Astrocyte of the hippocampus (primary cell): ENCODE data around the gene SV2B.

Source experiments
- DNase-seq: peaks from one replicate; pipeline ENCODE4 v3.0.0; 2011; ENCODE audit warnings: low read depth, low spot score

The SV2B gene

DNA sequence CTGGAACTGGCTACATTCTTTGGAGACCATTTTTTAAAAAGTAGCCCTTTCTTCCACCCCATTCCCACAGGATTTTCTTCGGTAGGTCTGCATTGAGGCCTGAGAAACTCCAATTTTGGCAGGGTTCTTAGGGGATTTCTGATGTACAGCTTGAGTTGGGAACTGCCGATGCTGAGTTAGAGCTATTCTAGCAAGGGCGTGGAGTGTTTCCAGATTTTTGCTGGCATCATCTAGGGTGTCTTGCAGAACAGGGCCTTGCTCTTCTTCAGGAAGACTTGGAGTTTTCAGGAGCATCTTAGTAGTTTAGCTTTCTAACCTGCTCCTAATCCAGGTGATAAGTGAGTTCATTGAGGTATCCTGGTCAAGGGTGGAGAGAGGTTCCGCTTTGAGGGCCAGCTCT lies 41.0 kb downstream of the SV2B start:
- DNase-seq: no peak

DNA sequence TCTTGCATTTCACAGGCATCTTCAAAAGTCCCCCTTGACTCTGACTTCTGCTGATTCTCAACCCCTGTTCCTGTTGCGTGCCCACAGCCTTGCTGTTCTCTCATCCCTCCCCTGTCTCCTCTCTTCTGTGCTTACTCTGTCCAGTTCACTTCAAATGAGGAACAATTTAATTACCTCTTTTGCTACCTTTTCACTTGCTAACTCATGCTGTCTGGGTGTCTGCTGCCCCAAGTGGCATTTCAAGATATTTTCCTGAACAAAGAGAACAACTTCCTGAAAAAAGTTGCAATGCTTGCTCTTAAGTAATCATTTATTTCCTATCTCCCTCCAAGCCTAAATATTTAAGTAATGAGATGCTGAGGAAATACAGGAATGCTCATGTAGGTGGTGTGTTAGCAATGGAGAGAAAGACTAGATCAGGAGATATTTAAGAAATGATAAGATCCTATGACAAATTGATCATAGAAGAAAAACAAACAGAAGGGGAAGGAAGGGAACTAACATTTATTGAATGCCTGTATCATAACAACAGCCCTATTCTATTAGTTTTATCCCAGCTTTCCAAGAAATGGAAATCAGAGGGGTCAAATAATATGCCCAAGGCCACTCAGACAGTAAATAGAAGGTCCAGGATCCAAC lies 42.2 kb downstream of the SV2B start:
- DNase-seq: peak; percentile 4

DNA sequence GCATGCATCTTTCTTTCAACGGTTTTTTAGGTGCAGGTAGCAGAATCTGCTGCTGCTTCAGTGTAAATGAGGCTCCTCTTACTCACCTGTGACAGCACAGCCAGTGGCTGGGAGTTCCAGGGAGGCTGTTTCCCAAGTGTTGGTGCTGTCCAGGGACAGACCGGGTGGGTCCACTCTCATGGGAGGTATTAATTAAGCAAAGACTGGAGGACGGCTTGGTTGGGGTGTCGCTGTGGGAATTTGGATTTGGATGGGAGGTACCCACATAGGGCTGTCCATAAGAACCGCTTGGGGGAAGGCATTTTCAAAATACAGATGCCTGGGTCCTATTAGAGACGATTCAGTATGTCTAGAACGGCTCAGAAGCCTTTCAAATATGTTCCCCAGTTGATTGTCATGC lies 42.9 kb downstream of the SV2B start:
- no peak for DNase-seq

DNA sequence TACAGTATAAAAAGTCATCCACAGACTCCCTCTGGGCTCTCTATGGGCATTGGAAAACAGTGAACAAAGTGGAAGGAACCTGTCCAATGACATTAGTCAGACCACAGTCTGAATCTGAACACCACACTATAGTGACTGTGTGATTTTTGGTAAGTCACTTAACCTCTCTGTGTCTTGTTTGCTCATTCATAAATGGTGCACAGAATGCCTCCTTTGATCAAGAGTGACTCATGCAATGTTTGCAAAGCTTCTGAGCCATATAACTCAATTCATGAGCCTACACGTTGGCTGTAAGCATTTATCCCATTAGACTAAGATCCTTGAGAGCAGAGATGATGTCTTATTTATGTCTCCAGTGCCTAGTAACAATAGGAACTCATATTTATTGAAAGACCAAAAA lies 46.7 kb downstream of the SV2B start:
- no peak for DNase-seq

DNA sequence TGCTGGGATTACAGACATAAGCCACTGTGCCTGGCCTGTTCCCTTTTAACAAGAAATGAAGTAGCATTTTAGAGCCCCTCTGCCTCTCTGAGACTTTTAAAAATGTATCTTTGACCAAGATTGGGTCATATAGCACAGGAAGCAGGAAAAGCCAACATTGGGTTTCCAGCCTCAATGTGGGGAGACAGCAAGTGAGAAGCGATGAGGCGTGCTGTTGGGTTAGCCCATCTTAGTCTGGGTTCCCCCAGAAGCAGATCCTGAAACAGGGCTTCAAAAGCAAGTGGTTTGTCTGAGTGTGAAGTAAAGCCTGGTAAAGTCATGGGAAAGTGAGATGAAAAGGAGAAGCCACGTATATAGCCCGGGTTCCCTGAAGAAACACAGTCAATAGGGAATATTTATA lies 48.2 kb downstream of the SV2B start:
- DNase-seq: no peak

DNA sequence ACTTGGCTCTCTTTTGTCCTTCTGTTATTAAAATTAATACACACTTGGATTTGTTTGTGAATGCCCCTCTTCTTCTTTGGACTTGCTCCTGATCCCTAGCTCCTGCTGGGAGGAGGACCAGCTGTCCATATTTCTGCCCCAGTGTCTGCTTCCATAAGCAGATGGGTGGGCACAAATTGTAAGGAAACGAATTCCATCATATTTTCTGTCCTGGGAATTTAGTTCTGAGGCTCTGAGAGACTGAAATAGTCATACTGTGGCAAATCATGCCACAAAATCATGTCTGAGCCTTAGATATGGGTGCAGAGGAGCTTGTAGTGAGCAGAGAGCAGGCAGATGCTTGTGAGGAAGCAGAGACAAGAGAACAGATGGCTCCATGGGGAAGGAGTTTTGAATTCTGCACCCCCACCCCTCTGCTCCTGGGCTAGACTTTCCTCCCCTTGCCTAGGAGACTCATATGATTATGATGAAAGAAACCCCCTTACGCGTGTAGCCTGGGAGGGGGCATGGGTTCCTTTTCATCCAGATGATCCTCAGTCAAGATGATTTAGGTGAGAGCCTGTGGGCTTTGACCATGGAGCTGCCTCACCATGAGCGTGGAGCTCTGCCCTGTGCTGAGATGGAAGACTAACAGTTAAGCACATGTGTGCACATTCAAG lies 50.6 kb downstream of the SV2B start:
- no peak for DNase-seq

DNA sequence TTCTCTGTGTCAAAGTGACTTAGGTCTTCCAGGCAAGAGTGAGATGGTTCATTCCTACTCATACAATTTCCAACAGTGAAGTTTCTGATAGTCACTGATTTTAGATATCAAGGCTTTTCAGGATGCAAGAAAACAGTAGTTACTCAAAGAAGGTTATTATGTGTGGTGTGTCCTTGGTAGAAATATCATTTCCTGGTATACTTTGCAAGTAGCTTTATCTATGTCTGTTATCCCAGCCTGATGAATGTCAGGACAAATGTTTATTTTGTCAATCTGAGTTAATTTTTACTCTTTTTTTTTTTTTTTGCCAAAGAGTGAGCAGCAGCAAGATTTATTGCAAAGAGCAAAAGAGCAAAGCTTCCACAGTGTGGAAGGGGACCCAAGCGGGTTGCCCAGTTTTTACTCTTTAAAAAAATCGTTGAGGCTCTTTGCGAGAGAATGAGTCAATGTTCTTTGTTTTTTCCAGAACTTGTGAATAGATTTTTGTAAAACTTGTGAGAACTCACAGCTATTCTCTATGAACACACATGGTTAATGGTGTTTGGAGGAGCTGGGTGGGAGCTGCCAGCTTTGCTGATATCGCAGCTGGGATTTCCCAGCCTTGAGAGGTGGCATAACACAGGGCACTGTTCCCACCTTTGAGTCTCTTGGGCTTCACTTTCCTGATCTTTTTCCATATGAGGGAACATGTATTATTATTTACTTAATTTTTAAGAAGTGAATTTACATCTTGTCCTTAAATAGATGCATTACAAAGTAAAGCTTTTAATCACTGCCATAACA lies 51.9 kb downstream of the SV2B start:
- no peak for DNase-seq

DNA sequence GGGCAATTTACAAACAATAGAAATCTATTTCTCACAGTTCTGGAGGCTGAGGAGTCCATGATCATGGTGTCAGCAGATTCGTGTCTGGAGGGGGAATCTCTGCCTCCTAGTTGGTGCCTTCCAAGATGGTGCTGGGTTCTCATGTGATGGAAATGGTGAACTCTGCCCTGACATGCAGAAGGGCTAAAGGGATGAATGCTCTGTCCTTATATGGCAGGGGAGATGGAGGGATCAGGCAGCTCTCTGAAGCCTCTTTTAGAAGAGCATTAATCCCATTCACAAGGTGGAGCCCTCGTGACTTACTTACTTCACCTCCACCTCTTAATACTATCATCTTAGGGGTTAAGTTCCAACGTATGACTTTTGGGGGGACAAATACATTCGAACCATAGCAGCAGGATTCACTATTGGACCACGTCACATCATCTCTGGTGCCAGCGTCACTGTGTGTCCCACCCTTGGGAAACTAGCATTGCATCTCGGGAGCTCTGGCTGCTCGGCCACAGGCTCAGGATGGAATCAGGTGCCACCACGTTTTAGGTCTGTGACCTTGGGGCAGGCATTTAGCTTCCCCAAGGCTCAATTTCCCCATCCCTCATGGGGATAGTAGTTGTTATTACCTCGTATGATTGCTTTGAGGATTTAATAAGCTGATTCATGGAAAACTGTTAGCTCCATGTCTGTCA lies 53.0 kb downstream of the SV2B start:
- no peak for DNase-seq

DNA sequence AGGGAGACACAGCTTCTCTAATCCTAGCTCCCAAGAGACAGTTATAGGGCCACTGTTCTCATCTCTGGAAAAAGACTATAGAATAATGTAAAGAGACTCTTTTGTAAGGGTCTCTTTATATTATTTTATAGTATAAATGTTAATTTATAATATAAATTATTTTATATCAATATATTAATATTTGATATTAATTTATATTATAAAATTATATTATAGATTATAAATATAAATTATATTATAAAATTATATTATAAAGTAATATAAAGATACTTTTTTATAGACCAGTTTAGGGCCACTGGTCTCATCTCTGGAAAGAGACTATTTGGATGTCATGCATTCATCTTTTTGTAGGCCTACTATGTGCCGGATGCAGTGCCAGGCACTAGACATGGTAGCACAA lies 53.9 kb downstream of the SV2B start:
- DNase-seq: no peak

DNA sequence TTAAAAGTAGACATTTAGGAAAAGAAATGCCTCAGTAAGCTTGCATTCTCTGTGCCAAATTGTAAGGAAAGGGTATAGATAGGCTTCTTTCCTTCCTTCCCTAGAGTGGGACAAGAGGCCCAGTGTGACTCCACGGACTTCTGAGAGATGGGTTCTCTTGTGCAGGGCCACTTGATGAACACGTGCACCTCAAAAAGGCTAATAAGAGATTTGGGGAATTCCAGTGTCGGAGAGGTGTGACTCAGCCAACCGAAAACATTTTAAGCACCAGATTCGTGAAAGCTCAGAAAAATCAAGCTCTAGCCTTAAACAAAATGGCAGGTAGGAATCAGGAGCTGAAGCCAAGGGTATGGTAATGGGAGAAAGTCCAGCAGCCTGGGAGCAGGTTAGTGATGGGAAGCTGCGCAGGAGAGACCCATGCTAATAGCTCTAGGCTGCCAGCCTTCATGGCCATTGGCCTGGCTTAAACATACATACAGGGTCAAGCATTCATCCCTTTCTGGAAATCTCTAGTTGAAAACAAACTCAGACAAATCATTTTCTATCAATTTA lies 56.2 kb downstream of the SV2B start:
- DNase-seq: no peak

DNA sequence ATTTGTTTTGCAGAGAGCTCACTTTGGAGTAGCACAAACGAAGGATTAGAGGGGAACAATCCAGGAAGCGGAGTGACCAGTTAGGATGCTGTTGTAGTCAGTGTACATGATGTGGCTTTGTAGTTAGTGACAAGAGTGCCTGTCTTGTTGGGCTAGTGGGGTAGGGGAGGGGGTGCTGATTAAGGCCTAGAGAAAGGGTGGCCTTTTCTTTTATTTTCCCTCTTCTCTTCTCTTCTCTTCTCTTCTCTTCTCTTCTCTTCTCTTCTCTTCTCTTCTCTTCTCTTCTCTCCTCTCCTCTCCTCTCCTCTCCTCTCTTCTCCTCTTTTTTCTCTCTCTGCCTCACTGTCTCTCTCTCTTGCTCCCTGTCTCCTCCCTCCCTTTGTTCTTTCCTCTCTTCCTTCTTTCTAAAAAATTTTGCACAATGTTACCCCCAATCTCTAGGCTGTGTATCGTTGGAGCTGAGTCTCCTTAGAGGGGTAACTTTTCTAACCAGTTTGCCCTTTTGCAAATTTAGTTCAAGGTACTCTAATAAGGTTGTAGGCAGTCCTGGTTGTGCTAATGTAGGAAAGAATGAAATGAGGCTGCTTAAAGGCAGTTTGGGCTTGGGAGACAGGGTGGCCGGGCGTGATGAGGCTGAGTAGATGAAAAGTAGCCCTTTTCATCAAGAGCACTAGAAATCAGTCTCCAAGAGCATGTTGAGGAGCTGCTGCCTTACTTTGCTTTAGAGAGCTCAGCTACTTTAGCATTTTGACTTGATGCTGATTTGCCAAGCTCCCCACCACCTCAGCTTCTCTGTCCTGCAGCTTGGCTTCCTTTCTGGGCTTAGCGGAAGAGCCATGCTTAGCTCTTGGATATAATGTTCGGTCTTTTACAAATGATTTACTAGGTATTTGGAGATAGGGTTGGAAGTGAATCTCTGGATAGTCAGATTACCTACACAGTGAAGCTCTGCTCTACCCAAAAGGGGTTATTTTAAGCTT lies 58.6 kb downstream of the SV2B start:
- no peak for DNase-seq

DNA sequence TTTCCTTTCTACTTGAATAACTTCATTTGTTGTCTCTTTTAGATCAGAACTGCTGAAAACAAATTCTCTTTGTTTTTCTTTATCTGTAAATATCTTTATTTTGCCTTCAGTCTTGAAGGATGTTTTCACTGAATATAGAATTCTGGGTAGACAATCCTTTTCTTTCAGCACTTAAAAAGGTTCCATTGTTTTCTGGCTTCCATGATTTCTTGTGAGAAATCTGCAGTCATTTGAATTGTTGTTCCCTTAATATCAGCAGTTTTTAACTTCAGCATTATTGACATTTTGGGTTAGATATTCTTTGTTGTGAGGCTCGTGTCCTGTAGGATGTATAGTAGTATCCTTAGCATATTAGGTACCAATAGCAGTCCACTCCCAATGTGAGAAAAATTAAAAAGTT lies 65.8 kb downstream of the SV2B start:
- no peak for DNase-seq

DNA sequence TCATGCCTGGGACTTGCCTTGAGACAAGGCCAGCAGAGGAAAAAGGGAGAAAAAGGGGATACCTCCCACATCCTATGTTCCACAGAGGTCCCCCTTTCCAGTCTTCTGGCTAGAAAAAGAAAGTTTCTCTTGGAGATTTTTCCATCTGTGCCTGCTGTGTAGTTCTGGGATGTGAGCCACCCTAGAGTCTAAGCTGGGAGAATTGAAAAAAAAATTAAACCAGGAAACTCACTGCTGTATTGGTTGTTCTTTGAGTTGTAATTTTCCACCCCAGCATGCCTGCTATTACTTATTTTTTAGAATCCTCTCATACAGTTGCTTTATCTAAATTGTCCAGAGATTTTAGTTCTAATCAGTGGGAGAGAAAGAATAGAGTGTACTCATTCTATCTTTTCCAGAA lies 68.4 kb downstream of the SV2B start:
- DNase-seq: no peak

DNA sequence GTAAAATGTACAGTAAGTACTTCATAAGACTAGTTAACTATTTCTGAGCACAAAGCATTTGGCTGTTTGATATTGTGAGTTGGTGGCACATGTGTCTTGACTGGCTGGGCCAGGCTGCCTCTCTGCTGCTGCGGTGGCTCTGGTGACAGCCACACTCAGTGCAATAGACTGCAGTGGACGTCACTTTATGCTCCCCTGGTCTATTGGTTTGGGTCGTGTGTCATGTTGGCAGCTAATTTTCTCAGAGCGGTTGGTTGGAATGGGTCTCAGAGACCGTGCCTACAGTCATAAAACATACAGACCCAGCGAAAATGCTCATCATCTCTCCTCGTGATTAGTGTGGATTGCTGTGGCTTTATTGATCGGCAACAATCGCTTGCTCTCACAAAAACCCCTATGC lies 71.3 kb downstream of the SV2B start:
- no peak for DNase-seq

DNA sequence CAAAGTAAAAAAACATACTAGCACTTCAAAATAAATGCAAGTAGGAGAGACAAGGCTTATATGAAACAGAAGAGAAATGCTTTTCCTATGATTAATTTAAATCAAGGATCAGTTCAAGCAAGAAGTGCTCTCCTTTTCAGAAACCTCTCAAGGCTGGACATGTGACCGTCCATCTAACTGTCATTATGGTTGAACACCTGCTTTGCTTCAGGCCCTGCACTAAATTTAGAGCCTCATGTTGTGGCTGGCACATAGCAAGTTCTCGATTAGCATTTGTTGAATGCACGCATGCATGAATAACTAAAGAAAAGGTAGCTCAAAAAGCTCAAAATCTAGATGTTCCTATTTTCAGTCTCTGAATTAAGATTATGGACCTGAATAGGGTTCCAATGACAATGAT lies 82.0 kb downstream of the SV2B start:
- DNase-seq: no peak

DNA sequence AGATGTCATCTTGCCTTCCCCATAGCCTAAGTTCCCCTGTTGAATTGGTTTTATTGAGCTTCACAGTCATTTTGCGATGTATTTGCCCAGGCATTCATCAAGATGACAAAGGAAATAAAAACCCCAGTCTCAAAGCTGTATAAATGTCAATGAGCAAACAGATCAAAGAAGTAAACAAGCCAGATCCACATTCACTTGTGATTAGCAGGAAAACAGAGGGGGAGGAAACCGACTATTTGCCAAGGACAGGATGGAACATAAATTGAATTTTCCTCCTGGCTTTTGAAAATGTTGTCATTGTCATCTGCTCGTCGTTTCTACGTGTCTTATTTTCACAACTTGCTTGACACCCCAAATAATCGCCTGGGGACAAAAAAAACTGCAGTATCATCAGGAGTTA lies 83.5 kb downstream of the SV2B start:
- DNase-seq: no peak

DNA sequence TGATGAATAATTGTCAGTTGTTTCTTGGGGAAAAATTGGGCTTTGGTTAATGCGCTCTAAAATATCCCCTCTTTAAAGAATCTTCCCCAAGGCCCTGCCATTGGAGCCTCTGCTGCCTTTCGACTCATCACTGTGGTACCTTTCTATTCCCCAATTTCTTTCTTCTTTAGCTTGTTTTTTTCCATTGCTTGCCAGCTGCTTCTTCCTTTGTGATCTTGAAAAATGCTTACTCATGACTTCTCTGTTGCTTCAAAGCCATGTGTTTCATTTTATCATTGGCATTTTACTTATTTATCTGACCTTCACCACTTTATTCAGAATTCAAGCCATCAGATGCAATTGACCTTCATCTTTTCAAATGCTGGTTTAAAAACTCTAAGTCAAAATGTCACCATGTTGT lies 84.4 kb downstream of the SV2B start:
- DNase-seq: no peak

DNA sequence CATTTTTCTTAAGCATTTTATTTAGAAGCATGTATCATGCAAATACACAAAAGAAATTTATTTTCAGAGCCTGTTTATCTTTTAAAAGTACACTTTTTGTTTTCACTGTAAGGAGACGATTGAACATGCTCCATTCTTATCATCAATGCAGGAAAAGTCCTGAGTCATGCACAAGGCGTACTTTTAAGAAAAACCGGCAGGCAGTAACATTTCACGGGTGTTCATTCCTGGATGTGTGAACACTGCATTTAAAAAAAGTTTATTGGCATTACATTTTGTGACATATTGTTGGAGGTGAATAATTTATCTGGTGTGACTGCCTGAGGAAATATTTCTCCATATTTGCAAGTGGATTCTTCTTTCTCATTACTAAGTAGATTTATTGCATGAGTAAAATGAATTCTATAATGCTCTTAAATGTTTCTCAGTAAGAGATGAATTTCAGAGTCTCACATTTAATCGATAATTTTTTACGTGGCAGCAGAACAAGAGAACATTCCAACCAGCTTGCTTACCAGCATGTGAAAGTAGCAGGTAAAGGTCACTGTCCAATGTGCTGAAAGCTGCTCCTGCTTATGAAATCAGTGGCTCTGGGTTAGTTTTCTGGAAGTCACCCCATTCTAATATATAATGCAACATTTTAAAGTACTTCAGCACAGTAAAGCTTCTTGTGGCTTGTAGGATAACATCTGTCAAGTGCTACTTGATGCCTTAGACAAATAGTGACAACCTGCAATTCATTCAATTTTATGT lies 87.0 kb downstream of the SV2B start:
- peak; percentile 71 for DNase-seq

DNA sequence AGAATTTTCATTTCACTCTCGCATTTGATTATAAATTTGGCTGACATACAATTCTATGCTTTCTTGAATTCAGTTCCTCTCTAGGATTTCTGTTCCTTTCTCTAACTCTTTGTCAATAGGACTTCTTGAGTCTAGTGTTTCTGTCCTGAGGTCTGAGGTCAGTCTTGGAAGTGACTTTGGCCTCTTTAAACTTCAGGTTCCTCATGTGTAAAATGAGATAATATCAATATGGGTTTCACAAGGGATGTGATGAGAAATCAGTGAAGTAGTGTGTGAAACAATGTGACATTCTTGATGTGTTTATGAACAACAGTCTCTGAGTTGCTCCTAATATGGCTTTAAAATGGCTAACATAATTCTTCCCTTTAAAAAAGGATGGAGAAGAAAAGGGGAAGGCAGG lies 92.2 kb downstream of the SV2B start:
- no peak for DNase-seq

DNA sequence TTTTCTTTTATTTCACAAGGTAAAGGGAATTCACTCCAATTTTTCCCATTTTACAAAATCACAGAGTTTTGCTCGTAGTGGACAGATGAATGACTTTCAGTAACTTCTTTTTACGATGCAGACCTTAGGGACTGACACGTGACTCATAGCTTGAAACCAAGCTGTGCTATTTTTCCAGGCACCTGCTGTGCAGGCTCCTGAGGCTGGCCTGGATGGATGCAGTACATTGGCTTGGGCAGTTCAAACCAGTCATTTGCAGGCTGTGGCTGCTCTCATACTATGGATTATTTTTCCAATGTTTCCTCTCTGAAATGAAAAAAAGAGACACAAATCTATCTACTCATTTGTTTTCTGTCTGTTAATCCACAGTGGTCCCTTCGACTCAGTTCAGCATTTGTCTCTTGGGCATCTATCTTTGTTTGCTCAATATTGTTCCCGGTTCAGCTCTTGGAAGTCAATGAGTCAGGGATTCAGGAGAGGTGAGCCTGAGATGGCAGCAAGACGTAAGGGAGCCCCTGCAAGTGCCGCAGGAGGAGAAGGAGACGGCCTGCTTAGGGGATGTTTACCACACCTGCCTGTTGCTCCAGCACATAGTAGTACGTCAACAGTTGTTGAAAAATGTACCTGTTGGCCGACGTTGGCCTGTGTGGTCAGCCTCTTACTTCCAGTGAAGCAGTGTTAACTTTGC lies 92.8 kb downstream of the SV2B start:
- DNase-seq: no peak
